CD4-positive, alpha-beta T cell treated with Interferon alpha-2 for 1 hour (primary cell): Measurements from ENCODE around the gene EVPL.
"Not testable (repeated sequence)": the region's sequence is repeated elsewhere in the genome, so short reads cannot be mapped to it uniquely, and the experiment has no call there.

Experiments
- DNase-seq, 2 donors: peaks; one replicate each; pipeline ENCODE4 v3.0.0-alpha.2; 2020 to 2022

Gene EVPL

GRCh38 chr17:76046064-76046463 is 19.0 kb upstream of the EVPL start:
- no peak for DNase-seq

GRCh38 chr17:76044475-76045007 is 17.4 kb upstream of the EVPL start:
- DNase-seq: not testable (repeated sequence)

- DNase-seq: not testable (repeated sequence)
These were observed 15.8 kb upstream of the EVPL start for GRCh38 chr17:76042868-76043267.

- DNase-seq: no peak
These were observed 13.3 kb upstream of the EVPL start for GRCh38 chr17:76040376-76040775.

GRCh38 chr17:76039121-76039520 is 12.0 kb upstream of the EVPL start:
- no peak for DNase-seq

GRCh38 chr17:76038050-76038449 is 10.9 kb upstream of the EVPL start:
- DNase-seq: no peak

- DNase-seq: no peak
These were observed 9.6 kb upstream of the EVPL start for GRCh38 chr17:76036497-76037261.

- DNase-seq: no peak
These were observed 7.6 kb upstream of the EVPL start for GRCh38 chr17:76034428-76035350.

- DNase-seq: no peak
These were observed 6.0 kb upstream of the EVPL start for GRCh38 chr17:76033139-76033538.

- no peak for DNase-seq
These were observed 5.6 kb upstream of the EVPL start for GRCh38 chr17:76032780-76033108.

GRCh38 chr17:76032073-76032779 is 5.1 kb upstream of the EVPL start:
- DNase-seq: no peak

GRCh38 chr17:76026714-76027158 is 370 bp downstream of the EVPL start:
- DNase-seq: no peak

- no peak for DNase-seq
These were observed 1.8 kb downstream of the EVPL start for GRCh38 chr17:76025294-76025693.

GRCh38 chr17:76024353-76024752 is 2.8 kb downstream of the EVPL start:
- DNase-seq: no peak

- DNase-seq: no peak
These were observed 3.2 kb downstream of the EVPL start for GRCh38 chr17:76023900-76024237.

- DNase-seq: no peak
These were observed 3.9 kb downstream of the EVPL start for GRCh38 chr17:76022973-76023899.

- DNase-seq: no peak
These were observed 4.8 kb downstream of the EVPL start for GRCh38 chr17:76022285-76022684.

GRCh38 chr17:76019833-76020467 is 7.2 kb downstream of the EVPL start:
- DNase-seq: no peak

- no peak for DNase-seq
These were observed 8.3 kb downstream of the EVPL start for GRCh38 chr17:76018801-76019200.

GRCh38 chr17:76018340-76018680 is 8.8 kb downstream of the EVPL start:
- DNase-seq: no peak

- no peak for DNase-seq
These were observed 9.4 kb downstream of the EVPL start for GRCh38 chr17:76017481-76018339.
